IPS-18a (cell line): ENCODE results near the gene LRRC9.

Experiments used
- H3K27ac ChIP-seq: one replicate; pipeline ENCODE4 v1.5.1; 2013; ENCODE audit warnings: low read length
- H3K27me3 ChIP-seq: one replicate; pipeline ENCODE4 v1.6.1; 2013; ENCODE audit warnings: mild to moderate bottlenecking, low read length; ENCODE audit not compliant: control insufficient read depth, insufficient read depth
- H3K36me3 ChIP-seq: one replicate; pipeline ENCODE4 v1.6.1; 2013; ENCODE audit warnings: low read depth, low read length; ENCODE audit not compliant: control insufficient read depth
- H3K4me1 ChIP-seq: one replicate; pipeline ENCODE4 v1.6.1; 2013; ENCODE audit warnings: low read depth, low read length; ENCODE audit not compliant: control insufficient read depth
- H3K4me3 ChIP-seq: one replicate; pipeline ENCODE4 v1.5.1; 2013; ENCODE audit warnings: low read length
- H3K9ac ChIP-seq: one replicate; pipeline ENCODE4 v1.6.1; 2013; ENCODE audit warnings: mild to moderate bottlenecking, low read length, moderate library complexity
- H3K9me3 ChIP-seq: one replicate; pipeline ENCODE4 v1.6.1; 2013; ENCODE audit warnings: low read depth, low read length; ENCODE audit not compliant: control insufficient read depth

Gene LRRC9

GRCh38 chr14:60067882-60068281, 147.9 kb downstream of the LRRC9 start:
- Histone ChIP-seq H3K4me3 (no peak overlapping the region), H3K9ac (no peak overlapping the region), H3K27me3 (no peaks in the 10 kb centered on the region), H3K9me3 (no peaks in the 10 kb centered on the region), H3K4me1 (no peaks in the 10 kb centered on the region), H3K36me3 (no peaks in the 10 kb centered on the region), H3K27ac (no peak overlapping the region)

GRCh38 chr14:60079723-60080122, 159.8 kb downstream of the LRRC9 start:
- no peak overlapping the region for H3K9ac ChIP-seq
- no peaks in the 10 kb centered on the region for H3K9me3 ChIP-seq
- no peak overlapping the region for H3K27ac ChIP-seq
- no peaks in the 10 kb centered on the region for H3K27me3 ChIP-seq
- no peaks in the 10 kb centered on the region for H3K4me1 ChIP-seq
- no peaks in the 10 kb centered on the region for H3K36me3 ChIP-seq
- no peak overlapping the region for H3K4me3 ChIP-seq

DNA sequence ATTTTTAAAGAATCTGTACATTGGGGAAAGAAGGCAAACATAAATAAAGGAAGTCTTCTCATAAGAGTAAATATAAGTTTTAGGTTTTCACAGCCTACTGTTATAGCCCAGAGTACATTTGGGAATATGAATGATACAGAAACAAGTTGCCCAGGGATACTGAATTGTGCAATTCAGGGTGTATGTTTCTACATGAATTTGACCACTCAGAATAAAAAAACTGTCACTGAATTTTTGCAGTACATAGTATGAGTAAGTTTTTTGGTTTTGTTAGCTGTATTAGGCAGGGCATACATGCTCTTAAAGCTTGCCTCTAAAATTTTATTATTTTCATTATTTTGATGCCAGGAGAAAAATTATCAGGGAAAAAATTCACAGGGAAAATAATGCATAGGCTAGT, 165.1 kb downstream of the LRRC9 start:
- no peaks in the 10 kb centered on the region for H3K36me3 ChIP-seq
- H3K9ac ChIP-seq: no peak overlapping the region
- no peak overlapping the region for H3K4me3 ChIP-seq
- no peaks in the 10 kb centered on the region for H3K4me1 ChIP-seq
- H3K27me3 ChIP-seq: no peaks in the 10 kb centered on the region
- H3K27ac ChIP-seq: no peak overlapping the region
- H3K9me3 ChIP-seq: no peaks in the 10 kb centered on the region

- H3K36me3 ChIP-seq: no peaks in the 10 kb centered on the region
- no peaks in the 10 kb centered on the region for H3K4me1 ChIP-seq
- H3K27me3 ChIP-seq: no peaks in the 10 kb centered on the region
- no peak overlapping the region for H3K4me3 ChIP-seq
- H3K9me3 ChIP-seq: no peaks in the 10 kb centered on the region
- H3K27ac ChIP-seq: no peak overlapping the region
- no peak overlapping the region for H3K9ac ChIP-seq
These were observed 165.7 kb downstream of the LRRC9 start for GRCh38 chr14:60085693-60086092.

GRCh38 chr14:60087668-60088067, 167.7 kb downstream of the LRRC9 start:
- H3K4me1 ChIP-seq: no peaks in the 10 kb centered on the region

DNA sequence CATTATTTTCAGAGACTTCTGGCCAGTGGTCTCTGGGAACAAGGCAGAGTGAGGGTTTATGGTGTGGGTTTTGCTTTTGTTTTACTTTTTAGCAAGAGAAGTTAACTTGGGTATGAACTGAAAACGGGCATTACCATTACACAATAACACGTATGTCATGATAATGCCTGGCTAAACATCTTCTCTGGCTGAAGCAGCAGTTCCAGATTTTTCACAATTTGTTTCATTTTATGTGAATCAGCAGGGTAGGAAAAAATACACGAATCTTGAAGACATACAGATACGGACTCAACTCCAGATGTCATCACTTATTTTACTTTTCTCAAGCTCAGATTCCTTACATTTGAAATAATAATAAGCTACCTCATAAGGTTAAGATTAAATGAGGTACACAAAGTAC, 169.3 kb downstream of the LRRC9 start:
- no peaks in the 10 kb centered on the region for H3K9me3 ChIP-seq
- no peak overlapping the region for H3K4me3 ChIP-seq
- H3K27ac ChIP-seq: no peak overlapping the region

More at GRCh38 chr14:60087668-60088067, 167.7 kb downstream of the LRRC9 start:
- H3K9ac ChIP-seq: no peak overlapping the region
- H3K27ac ChIP-seq: no peak overlapping the region
- no peaks in the 10 kb centered on the region for H3K27me3 ChIP-seq
- no peaks in the 10 kb centered on the region for H3K36me3 ChIP-seq
- no peak overlapping the region for H3K4me3 ChIP-seq
- H3K9me3 ChIP-seq: no peaks in the 10 kb centered on the region

GRCh38 chr14:60090864-60091519, 171.0 kb downstream of the LRRC9 start:
- Histone ChIP-seq H3K4me3 (peak overlapping the region; percentile 97), H3K27ac (peak overlapping the region; percentile 20)

More for the DNA sequence above, 169.3 kb downstream of the LRRC9 start:
- H3K9ac ChIP-seq: no peak overlapping the region
- H3K27me3 ChIP-seq: no peaks in the 10 kb centered on the region
- no peaks in the 10 kb centered on the region for H3K36me3 ChIP-seq
- H3K4me1 ChIP-seq: peaks cover 11% of the 10 kb centered on the region

DNA sequence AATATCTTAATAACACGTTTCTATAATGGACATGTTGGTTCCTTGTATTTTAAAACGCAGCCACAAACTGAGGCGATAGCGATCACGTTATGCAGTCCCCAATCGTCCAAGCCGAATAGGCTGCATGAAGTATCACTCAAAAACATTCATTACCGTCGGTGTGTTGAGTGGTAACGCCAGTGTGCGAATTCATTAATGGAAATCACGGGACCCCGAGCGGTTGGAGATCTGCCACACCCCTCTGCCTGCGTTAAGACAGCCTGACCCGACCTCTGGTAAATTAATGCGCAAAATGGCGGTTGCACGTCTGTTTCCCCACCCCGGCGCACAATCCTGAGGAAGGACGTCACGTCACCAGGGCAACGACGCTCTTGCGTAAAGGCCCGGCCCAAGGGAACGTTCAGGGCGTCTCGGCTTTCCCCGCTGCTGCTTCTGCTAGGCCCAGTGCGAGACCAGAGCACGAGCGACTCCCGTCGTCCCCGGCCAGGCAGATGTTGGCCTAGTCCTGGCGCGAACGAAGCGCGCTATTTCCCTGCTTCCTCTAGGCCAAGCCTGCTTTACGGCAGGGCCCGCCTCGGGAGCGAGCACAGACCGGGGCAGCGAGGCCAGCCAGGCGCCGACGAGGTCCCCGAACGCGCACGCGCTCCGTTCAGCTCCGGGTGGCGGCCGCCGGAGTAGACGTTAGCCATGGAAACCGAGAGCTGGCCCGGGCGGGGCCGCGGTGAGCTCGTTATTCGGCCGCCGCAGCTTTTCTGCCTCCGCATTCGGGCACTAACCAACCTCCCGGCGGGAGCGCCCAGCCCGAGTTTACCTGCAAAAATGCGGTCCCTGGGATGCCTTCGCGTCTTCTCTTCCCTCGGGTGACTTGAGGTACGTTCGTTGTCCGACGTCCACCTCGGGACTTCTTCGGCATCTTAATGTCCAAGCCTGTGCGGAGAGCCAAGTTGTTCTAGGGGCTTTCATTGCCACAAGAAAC, 171.9 kb downstream of the LRRC9 start, which contains the start of gene PCNX4:
Gene PCNX4 (plus strand): TSS at position 374 of the 976 bp plus-strand sequence. CDS start 15,716 bp downstream, outside the sequence.
- Histone ChIP-seq H3K27me3 (no peaks in the 10 kb centered on the region), H3K36me3 (no peaks in the 10 kb centered on the region), H3K4me3 (peak within 1 kb of the TSS; percentile 97), H3K9ac (peak within 1 kb of the TSS; percentile 80), H3K9me3 (no peaks in the 10 kb centered on the region), H3K4me1 (peaks cover 23% of the 10 kb centered on the region), H3K27ac (peak within 1 kb of the TSS; percentile 20)

More at GRCh38 chr14:60090864-60091519, 171.0 kb downstream of the LRRC9 start:
- peaks cover 23% of the 10 kb centered on the region for H3K4me1 ChIP-seq
- no peaks in the 10 kb centered on the region for H3K36me3 ChIP-seq
- H3K27me3 ChIP-seq: no peaks in the 10 kb centered on the region
- H3K9me3 ChIP-seq: no peaks in the 10 kb centered on the region
- peak overlapping the region; percentile 80 for H3K9ac ChIP-seq

DNA sequence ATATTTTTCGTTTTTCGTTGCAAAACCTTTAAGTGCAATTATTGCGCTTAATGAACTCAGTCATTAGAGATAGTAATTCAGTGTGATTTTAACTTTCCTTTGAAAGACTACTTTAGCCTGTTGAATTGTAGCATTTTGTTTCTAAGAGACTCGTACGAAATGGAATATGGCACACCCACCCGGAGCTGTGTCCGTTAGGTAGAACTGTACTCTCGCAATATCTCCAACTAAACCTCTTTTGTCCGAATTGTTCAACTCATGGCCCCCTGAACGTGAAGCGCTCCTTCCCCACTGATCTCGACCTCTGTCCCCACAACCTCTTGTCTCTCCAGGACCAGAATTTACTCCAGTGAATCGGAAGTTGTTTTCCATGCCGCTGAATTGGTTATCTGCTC, 172.6 kb downstream of the LRRC9 start:
- no peaks in the 10 kb centered on the region for H3K36me3 ChIP-seq
- peak overlapping the region; percentile 80 for H3K9ac ChIP-seq
- no peaks in the 10 kb centered on the region for H3K27me3 ChIP-seq
- peak overlapping the region; percentile 97 for H3K4me3 ChIP-seq
- H3K9me3 ChIP-seq: no peaks in the 10 kb centered on the region
- H3K27ac ChIP-seq: peak overlapping the region; percentile 16
- H3K4me1 ChIP-seq: peaks cover 23% of the 10 kb centered on the region

DNA sequence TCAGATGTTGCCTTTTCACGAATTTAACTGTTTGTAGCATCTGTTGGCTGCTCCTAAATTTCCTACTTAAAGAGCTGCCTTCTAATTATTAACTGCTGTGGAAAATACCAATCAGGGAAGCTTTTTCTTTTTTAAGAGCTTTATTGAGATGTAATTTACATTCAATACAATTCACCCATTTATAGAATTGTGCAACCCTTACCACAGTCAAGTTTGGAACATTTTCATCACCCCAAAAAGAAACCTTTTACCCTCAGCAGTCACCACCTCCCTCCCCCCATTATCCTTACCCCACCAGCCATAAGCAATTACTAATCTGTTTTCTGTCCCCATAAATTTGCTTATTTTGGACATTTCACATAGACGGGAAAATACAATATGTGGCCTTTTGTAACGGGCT, 173.1 kb downstream of the LRRC9 start:
- Histone ChIP-seq H3K4me3 (peak overlapping the region; percentile 97), H3K9me3 (no peaks in the 10 kb centered on the region), H3K9ac (peak overlapping the region; percentile 80), H3K36me3 (no peaks in the 10 kb centered on the region), H3K4me1 (peaks cover 23% of the 10 kb centered on the region), H3K27me3 (no peaks in the 10 kb centered on the region), H3K27ac (no peak overlapping the region)

DNA sequence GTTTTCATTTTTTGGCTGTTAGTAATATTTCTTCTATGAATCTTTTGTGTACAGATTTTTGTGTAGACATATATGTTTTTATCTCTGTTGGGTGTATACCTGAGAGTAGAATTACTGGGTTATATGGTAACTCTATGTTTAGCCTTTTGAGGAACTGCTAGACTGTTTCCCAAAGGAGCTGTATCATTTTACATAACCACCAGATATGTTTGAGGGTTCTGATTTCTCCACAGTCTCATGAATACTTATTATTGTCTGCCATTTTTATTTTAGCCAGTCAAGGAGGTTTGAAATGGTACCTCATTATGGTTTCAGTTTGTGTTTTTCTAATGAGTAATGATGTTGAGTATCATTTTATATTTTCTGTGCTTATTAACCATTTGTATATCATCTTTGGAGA, 173.7 kb downstream of the LRRC9 start:
- Histone ChIP-seq H3K9ac (no peak overlapping the region), H3K27ac (no peak overlapping the region), H3K36me3 (no peaks in the 10 kb centered on the region), H3K27me3 (no peaks in the 10 kb centered on the region), H3K4me3 (peak overlapping the region; percentile 97), H3K9me3 (no peaks in the 10 kb centered on the region), H3K4me1 (peaks cover 23% of the 10 kb centered on the region)
